ENCODE measurements around the gene AP5S1. TPM values are rescaled to one million over a fixed set of nuclear protein-coding genes. Genes with fewer than 3 reads are reported as not detected.

AP5S1 gene
- 10 to 100 TPM; 13.6 to 15.2 TPM for total RNA-seq

GRCh38 chr20:3820048-3820900 lies at the start of gene AP5S1:
Gene AP5S1 (plus strand): TSS chr20:3820547. CDS start chr20:3822118, 1,571 bp downstream.
- ChIA-PET CTCF (interaction anchor here (0.6 to 3.9 kb wide), 21 partner anchors 9 to 265 kb away, joined by 3 to 42 read pairs (median 5); partner anchors contain the start of genes ADISSP, CDC25B, CENPB and SPEF1), POLR2A (interaction anchor here (0.6 to 2.0 kb wide), 7 partner anchors 8 to 53 kb away, joined by 3 to 21 read pairs (median 3); partner anchors contain the start of genes ADISSP, CENPB and SPEF1)

GRCh38 chr20:3771552-3772058 lies 48.7 kb upstream of the AP5S1 start:
- CTCF ChIA-PET: interaction anchor here (1.0 kb wide), 1 partner anchor 47 kb away, joined by 4 read pairs; no protein-coding TSS in a partner anchor
- POLR2A ChIA-PET: interaction anchor here (0.6 kb wide), 1 partner anchor 1030 kb away, joined by 3 read pairs; no protein-coding TSS in a partner anchor

DNA sequence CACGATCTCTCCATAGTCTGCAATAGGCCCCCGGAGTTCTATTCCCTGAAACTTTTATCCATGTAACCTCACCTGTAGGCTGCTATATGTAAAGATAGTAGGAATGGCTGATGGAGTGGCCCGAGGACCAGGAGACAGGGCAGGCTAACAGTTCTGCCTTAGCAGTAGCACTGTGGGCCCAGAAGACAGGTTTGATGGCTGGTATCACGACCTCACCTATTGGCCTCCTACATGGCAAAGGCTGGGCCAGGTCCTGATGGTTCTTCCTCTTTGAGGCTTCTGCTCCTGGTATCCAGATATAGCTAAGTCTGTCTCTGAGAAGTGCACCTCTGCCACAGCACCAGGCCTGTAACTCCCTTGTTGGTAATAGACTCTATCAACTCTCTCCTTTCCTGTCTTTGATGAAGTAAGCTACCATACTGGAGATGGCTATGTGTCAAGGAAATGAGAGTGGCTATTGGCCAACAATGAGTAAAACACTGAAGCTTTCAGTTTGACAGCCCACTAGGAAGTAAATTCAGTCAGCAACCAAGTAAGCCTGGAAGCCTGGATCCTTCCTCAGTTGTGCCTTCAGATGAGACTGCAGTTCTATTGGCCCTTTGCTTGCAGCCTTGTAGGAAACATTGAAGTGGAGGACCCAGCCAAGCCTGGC lies 44.8 kb upstream of the AP5S1 start:
- POLR2A ChIA-PET: no interaction called here
- CTCF ChIA-PET: no interaction called here

DNA sequence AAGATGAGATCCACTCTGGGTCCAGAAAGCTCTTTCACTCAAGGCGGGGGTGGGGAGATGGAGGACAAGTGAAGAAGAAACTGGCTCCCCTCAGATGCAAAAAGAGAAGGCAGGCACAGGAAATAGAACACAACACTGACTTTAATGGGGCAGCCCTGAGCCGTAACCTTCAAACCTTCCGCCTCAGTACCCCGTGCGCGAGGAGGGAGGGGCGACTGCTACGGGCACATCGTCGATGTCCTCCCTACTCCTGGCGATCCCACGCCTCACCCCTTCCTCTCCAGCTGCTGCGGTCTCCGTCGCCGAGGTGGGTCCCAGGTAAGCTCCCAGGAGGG lies 43.0 kb upstream of the AP5S1 start:
- POLR2A ChIA-PET: interaction anchor here (0.7 kb wide), 1 partner anchor 81 kb away, joined by 3 read pairs; no protein-coding TSS in a partner anchor
- CTCF ChIA-PET: interaction anchor here (0.6 to 2.5 kb wide), 8 partner anchors 8 to 144 kb away, joined by 3 to 15 read pairs (median 6); partner anchors contain the start of genes AP5S1 and CENPB

DNA sequence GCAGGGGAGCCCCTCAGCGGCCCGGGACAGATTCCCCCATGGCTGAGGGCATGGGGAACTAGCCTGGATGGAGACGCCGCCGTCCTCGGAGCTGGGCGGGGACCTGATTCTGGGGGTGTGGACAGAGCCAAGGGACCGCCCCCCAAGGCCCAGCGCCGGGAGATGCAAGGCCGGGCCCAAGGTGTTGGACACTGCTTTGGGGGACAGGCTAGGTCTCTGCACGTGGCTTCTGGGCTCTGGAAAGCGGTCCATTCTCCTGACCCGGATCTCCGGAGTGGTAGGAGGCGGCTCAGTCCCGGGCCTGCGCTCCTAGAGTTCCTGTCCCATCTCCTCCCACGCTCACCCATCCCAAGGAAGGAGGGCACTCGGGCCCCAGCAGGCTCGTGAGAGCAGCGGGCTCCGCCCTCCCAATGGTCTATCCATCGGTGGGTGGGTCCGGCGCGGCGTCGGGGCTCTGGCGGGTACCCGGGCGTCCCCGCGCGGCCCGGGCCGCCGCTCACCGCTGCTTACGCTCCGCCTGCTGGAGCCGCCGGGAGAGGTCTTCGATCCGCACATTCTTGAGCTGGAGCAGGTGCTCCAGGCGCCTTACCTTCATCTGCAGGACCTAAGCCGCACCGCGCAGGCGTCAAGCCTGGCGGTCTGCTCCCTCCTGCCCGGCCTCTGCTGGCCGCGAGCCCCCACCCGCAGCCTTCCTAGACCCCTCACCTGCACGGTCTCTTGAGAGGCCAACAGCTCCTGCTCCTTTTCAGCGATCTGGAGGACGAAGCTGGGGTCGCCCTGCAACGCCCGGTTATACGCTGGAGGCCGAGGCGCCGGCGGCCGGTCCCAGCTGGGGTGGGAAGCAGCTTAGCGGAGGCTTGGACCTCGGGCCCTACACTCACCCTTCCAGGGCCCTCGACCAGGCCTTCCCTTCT lies 42.4 kb upstream of the AP5S1 start:
- CTCF ChIA-PET: interaction anchor here (0.6 to 2.5 kb wide), 9 partner anchors 8 to 143 kb away, joined by 3 to 15 read pairs (median 5); partner anchors contain the start of genes AP5S1 and CENPB
- POLR2A ChIA-PET: interaction anchor here (2.0 kb wide), 1 partner anchor 10 kb away, joined by 13 read pairs; the partner anchor contains the start of gene ADISSP

- ChIA-PET POLR2A (interaction anchor here (2.0 kb wide), 1 partner anchor 11 kb away, joined by 13 read pairs; the partner anchor contains the start of gene ADISSP), CTCF (interaction anchor here (0.8 to 2.5 kb wide), 6 partner anchors 7 to 76 kb away, joined by 3 to 15 read pairs (median 8); partner anchors contain the start of genes ADISSP, AP5S1 and CENPB)
Measured at GRCh38 chr20:3778976-3779375, 41.4 kb upstream of the AP5S1 start.

GRCh38 chr20:3781153-3781910 lies 39.0 kb upstream of the AP5S1 start, which contains the start of gene SPEF1:
Gene SPEF1 (minus strand): TSS chr20:3781448. CDS start chr20:3781287, 161 bp downstream.
- POLR2A ChIA-PET: interaction anchor here (1.0 kb wide), 1 partner anchor 39 kb away, joined by 3 read pairs; the partner anchor contains the start of gene AP5S1
- CTCF ChIA-PET: interaction anchor here (1.2 to 2.0 kb wide), 4 partner anchors 13 to 70 kb away, joined by 3 to 5 read pairs (median 4); partner anchors contain the start of genes ADISSP and AP5S1

DNA sequence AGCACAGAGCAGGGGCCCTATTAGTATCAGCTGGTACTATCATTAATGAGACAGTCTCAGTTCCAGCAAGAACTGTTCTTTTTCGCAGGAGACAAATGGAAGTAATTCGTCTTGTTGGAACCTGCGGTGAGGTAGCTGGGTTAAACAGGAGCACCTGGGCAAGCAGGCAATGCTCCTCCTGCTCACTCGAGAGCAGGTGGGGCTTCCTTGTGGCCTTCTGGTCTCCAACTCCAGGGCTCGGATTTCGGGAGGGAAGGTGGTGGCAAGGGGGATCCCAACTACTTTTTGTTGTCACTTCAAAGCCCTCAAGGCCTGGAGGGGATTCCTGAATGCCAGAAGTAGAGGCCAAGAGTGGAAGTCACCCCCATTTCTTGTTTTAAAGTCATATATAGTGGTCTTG lies 37.8 kb upstream of the AP5S1 start:
- CTCF ChIA-PET: interaction anchor here (2.0 kb wide), 1 partner anchor 38 kb away, joined by 4 read pairs; the partner anchor contains the start of gene AP5S1
- POLR2A ChIA-PET: no interaction called here

- POLR2A ChIA-PET: no interaction called here
- CTCF ChIA-PET: interaction anchor here (2.0 kb wide), 1 partner anchor 37 kb away, joined by 4 read pairs; the partner anchor contains the start of gene AP5S1
Measured at GRCh38 chr20:3783068-3783489, 37.3 kb upstream of the AP5S1 start.

DNA sequence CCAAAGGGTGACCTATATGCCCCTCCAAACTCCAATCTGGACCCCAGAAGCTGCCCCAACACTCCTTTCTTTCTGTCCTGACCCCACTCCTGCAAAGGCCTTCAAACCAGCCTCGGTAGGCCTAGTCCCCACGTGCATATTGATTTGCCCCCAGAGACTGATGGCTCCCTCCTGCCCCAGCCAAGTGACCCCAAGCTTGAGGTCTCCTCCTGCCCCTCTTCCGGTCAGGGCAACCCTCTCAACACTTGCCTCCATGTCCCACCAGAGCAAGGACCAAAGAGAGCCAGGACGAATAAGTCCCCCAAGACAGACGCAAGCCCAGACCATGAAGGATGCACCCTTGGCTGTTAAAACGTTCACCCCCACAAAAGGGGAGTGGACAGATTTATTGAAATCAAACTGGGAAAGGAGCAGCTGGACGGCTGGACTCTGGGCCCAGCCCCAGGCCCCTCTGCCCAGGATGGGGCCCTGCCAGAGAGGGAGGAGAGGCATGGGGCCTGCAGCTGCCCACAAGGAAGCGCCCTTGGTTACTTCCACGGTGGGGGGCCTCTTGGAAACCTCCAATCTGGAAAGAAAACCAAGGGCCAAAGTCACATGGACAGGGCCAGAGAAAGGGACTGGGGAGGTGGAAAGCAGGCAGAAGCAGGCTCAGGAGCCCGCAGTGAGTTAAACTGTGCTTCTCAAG lies 36.7 kb upstream of the AP5S1 start:
- ChIA-PET POLR2A (interaction anchor here (1.5 kb wide), 1 partner anchor 16 kb away, joined by 5 read pairs; the partner anchor contains the start of gene ADISSP), CTCF (interaction anchor here (4.0 kb wide), 1 partner anchor 12 kb away, joined by 12 read pairs; the partner anchor contains the start of gene CDC25B)

GRCh38 chr20:3784216-3784853 lies 36.0 kb upstream of the AP5S1 start:
- POLR2A ChIA-PET: interaction anchor here (1.5 kb wide), 1 partner anchor 16 kb away, joined by 5 read pairs; the partner anchor contains the start of gene ADISSP

GRCh38 chr20:3784863-3785239 lies 35.5 kb upstream of the AP5S1 start:
- ChIA-PET CTCF (interaction anchor here (1.0 to 6.1 kb wide), 5 partner anchors 7 to 70 kb away, joined by 3 to 42 read pairs (median 12); partner anchors contain the start of genes AP5S1 and CDC25B), POLR2A (interaction anchor here (1.5 kb wide), 1 partner anchor 17 kb away, joined by 5 read pairs; the partner anchor contains the start of gene ADISSP)

More at GRCh38 chr20:3784216-3784853, 36.0 kb upstream of the AP5S1 start:
- CTCF ChIA-PET: interaction anchor here (2.5 to 6.1 kb wide), 3 partner anchors 11 to 70 kb away, joined by 10 to 42 read pairs (median 12); partner anchors contain the start of genes AP5S1 and CDC25B

GRCh38 chr20:3785240-3786125 lies 34.9 kb upstream of the AP5S1 start:
- ChIA-PET CTCF (interaction anchor here (1.0 to 6.1 kb wide), 13 partner anchors 8 to 117 kb away, joined by 3 to 42 read pairs (median 6); partner anchors contain the start of genes ADISSP, AP5S1 and CDC25B), POLR2A (interaction anchor here (1.5 to 2.4 kb wide), 3 partner anchors 17 to 35 kb away, joined by 5 to 21 read pairs (median 9); partner anchors contain the start of genes ADISSP and AP5S1)

DNA sequence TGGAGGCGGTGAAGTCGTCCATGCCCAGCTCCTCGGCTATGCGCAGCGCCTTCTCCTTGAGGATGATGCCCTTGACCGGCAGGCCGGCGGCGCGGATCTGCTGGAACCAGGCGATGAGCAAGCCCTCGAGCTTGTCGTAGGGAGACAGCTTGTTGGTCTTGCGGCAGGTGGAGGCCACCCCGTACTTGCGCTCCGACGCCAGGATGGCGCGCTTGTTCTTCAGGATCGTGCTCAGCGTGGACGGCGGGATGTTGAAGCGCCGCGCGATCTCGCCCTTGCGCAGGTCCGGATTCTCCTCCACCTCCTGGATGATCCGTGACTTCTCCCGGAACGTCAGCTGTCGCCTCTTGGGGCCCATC lies 34.2 kb upstream of the AP5S1 start:
- CTCF ChIA-PET: interaction anchor here (0.6 to 6.1 kb wide), 14 partner anchors 9 to 117 kb away, joined by 3 to 42 read pairs (median 6); partner anchors contain the start of genes ADISSP, AP5S1 and CDC25B
- POLR2A ChIA-PET: interaction anchor here (0.5 to 2.4 kb wide), 4 partner anchors 18 to 93 kb away, joined by 3 to 21 read pairs (median 6); partner anchors contain the start of genes ADISSP and AP5S1

Measured in activated CD8-positive, alpha-beta memory T cell treated with anti-CD3 and anti-CD28 coated beads for 36 hours (primary cell).